HG03280 (cell line): ENCODE results near the gene DENND2C.
A peak's percentile ranks its signal among the peaks of the same experiment; 100 is the strongest.

Source experiments
- ATAC-seq: cut with Tn5 transposase; IDR thresholded peaks from one replicate; pipeline ENCODE4 v1.9.1; 2021; ENCODE audit warnings: mild to moderate bottlenecking, moderate library complexity; ENCODE audit not compliant: unreplicated experiment

The DENND2C gene

GRCh38 chr1:114688526-114688925, 18.7 kb upstream of the DENND2C start:
- ATAC-seq, result no peak

- no peak for ATAC-seq
Observed at GRCh38 chr1:114685851-114686250, 16.0 kb upstream of the DENND2C start.

GRCh38 chr1:114677691-114678090, 7.8 kb upstream of the DENND2C start:
- no peak for ATAC-seq

- ATAC-seq, result no peak
Observed at GRCh38 chr1:114676115-114676514, 6.3 kb upstream of the DENND2C start.

GRCh38 chr1:114671939-114672275, 2.1 kb upstream of the DENND2C start:
- no peak for ATAC-seq

GRCh38 chr1:114671011-114671938, 1.4 kb upstream of the DENND2C start:
- no peak for ATAC-seq

- ATAC-seq, result peak; percentile 98
Observed at GRCh38 chr1:114670083-114671010, 498 bp upstream of the DENND2C start.

- ATAC-seq, result no peak
Observed at GRCh38 chr1:114668784-114669561, 876 bp downstream of the DENND2C start.

GRCh38 chr1:114668373-114668772, 1.5 kb downstream of the DENND2C start:
- ATAC-seq, result no peak

GRCh38 chr1:114666954-114667353, 2.9 kb downstream of the DENND2C start:
- no peak for ATAC-seq

GRCh38 chr1:114660238-114660637, 9.6 kb downstream of the DENND2C start:
- no peak for ATAC-seq

GRCh38 chr1:114651893-114652292, 18.0 kb downstream of the DENND2C start:
- no peak for ATAC-seq

- ATAC-seq, result no peak
Observed at GRCh38 chr1:114648503-114648902, 21.3 kb downstream of the DENND2C start.

- ATAC-seq, result no peak
Observed at GRCh38 chr1:114641377-114641776, 28.5 kb downstream of the DENND2C start.

- no peak for ATAC-seq
Observed at GRCh38 chr1:114638910-114639309, 30.9 kb downstream of the DENND2C start.

GRCh38 chr1:114632427-114632826, 37.4 kb downstream of the DENND2C start:
- ATAC-seq, result no peak

GRCh38 chr1:114627107-114627506, 42.7 kb downstream of the DENND2C start:
- ATAC-seq, result no peak

- ATAC-seq, result no peak
Observed at GRCh38 chr1:114623364-114623763, 46.5 kb downstream of the DENND2C start.

GRCh38 chr1:114620419-114620818, 49.4 kb downstream of the DENND2C start:
- ATAC-seq, result no peak

- ATAC-seq, result no peak
Observed at GRCh38 chr1:114618606-114619005, 51.2 kb downstream of the DENND2C start.
